CD14-positive monocyte (primary cell): ENCODE results near the gene PTGES2. TPM values are rescaled to one million over a fixed set of nuclear protein-coding genes. Genes with fewer than 3 reads are reported as not detected.

Experiments used
- DNase-seq, 3 donors: peaks; one replicate each; pipeline ENCODE4 v3.0.0-alpha.2; 2011 to 2022
- H2AFZ ChIP-seq: 2 replicates; pipeline ENCODE4 v1.6.0; 2012; ENCODE audit warnings: mild to moderate bottlenecking, low read depth, low read length, inconsistent platforms; ENCODE audit not compliant: insufficient read depth, poor library complexity, severe bottlenecking
- H3K27ac ChIP-seq, 2 donors: 1 replicate in 1 of 2; 2 replicates in 1 of 2; pipeline ENCODE4 v1.5.1; 2012 to 2013; ENCODE audit warnings: low read length in 2 of 2, control low read depth in 1 of 2, inconsistent platforms in 1 of 2, low read depth in 1 of 2, mild to moderate bottlenecking in 1 of 2
- H3K27me3 ChIP-seq, 2 donors: one replicate each; pipeline versions ENCODE4 v1.6.0 to v1.6.1; 2011 to 2013; ENCODE audit warnings: low read length in 2 of 2; ENCODE audit not compliant: control insufficient read depth in 2 of 2, insufficient read depth in 2 of 2
- H3K36me3 ChIP-seq, 2 donors: replicated peaks in 1 of 2; 1 replicate in 1 of 2; 2 replicates in 1 of 2; pipeline versions ENCODE4 v1.5.1 to v1.6.1; 2012 to 2013; ENCODE audit warnings: low read length in 2 of 2, control low read depth in 1 of 2, inconsistent platforms in 1 of 2, mild to moderate bottlenecking in 1 of 2; ENCODE audit not compliant: insufficient read depth in 2 of 2, control insufficient read depth in 1 of 2
- H3K4me1 ChIP-seq, 2 donors: 1 replicate in 1 of 2; 2 replicates in 1 of 2; pipeline versions ENCODE4 v1.5.1 to v1.6.1; 2012 to 2013; ENCODE audit warnings: low read length in 2 of 2, control low read depth in 1 of 2, inconsistent platforms in 1 of 2, mild to moderate bottlenecking in 1 of 2, moderate library complexity in 1 of 2; ENCODE audit not compliant: insufficient read depth in 2 of 2, control insufficient read depth in 1 of 2
- H3K4me2 ChIP-seq: replicated peaks from 2 replicates; pipeline ENCODE3; 2012; ENCODE audit warnings: low read length, moderate library complexity, mild to moderate bottlenecking; ENCODE audit not compliant: poor library complexity, severe bottlenecking; ENCODE audit errors: extremely low read depth
- H3K4me3 ChIP-seq, 3 experiments: fragments of 200-600 bp in 1 of 3; sonication (generic) in 1 of 3; replicated peaks in 1 of 3; 1 replicate in 2 of 3; 2 replicates in 1 of 3; pipeline ENCODE4 v1.5.1; 2011 to 2013; ENCODE audit warnings: low read length in 3 of 3, mild to moderate bottlenecking in 3 of 3, control low read depth in 2 of 3, low read depth in 2 of 3, inconsistent platforms in 1 of 3, moderate library complexity in 1 of 3
- H3K79me2 ChIP-seq: 2 replicates; pipeline ENCODE4 v1.6.0; 2012; ENCODE audit warnings: mild to moderate bottlenecking, control low read depth, inconsistent platforms, low read length, moderate library complexity; ENCODE audit not compliant: insufficient read depth
- H3K9ac ChIP-seq: 2 replicates; pipeline ENCODE4 v1.6.0; 2017; ENCODE audit warnings: low read length, mild to moderate bottlenecking; ENCODE audit not compliant: insufficient read depth, poor library complexity, severe bottlenecking
- H3K9me3 ChIP-seq, 2 donors: replicated peaks in 1 of 2; 1 replicate in 1 of 2; 2 replicates in 1 of 2; pipeline versions ENCODE4 v1.5.1 to v1.6.1; 2012 to 2013; ENCODE audit warnings: low read length in 2 of 2, control low read depth in 1 of 2; ENCODE audit not compliant: control insufficient read depth in 1 of 2, insufficient read depth in 1 of 2
- H4K20me1 ChIP-seq: 2 replicates; pipeline ENCODE4 v1.6.0; 2012; ENCODE audit warnings: mild to moderate bottlenecking, low read length, control low read depth, moderate library complexity; ENCODE audit not compliant: insufficient read depth
- H3K27ac Mint-ChIP-seq, 7 donors: one replicate each; pipeline ENCODE4 v1.8.0; 2020; ENCODE audit warnings: mild to moderate bottlenecking in 7 of 7, mixed read lengths in 7 of 7, moderate library complexity in 6 of 7, inconsistent platforms in 2 of 7
- H3K27me3 Mint-ChIP-seq, 3 donors: one replicate each; pipeline ENCODE4 v1.8.0; 2021 to 2022; ENCODE audit warnings: low read depth in 3 of 3, mild to moderate bottlenecking in 3 of 3, mixed read lengths in 3 of 3, moderate library complexity in 3 of 3, inconsistent platforms in 1 of 3
- H3K36me3 Mint-ChIP-seq, 2 donors: one replicate each; pipeline ENCODE4 v1.8.0; 2020; ENCODE audit warnings: mixed read lengths in 2 of 2, inconsistent platforms in 1 of 2, mild to moderate bottlenecking in 1 of 2
- H3K4me1 Mint-ChIP-seq: one replicate; pipeline ENCODE4 v1.8.0; 2020; ENCODE audit warnings: mild to moderate bottlenecking, mixed read lengths
- H3K4me3 Mint-ChIP-seq, 2 donors: one replicate each; pipeline ENCODE4 v1.8.0; 2020; ENCODE audit warnings: mild to moderate bottlenecking in 2 of 2, mixed read lengths in 2 of 2, moderate library complexity in 1 of 2
- H3K9me3 Mint-ChIP-seq, 7 donors: one replicate each; pipeline ENCODE4 v1.8.0; 2020 to 2022; ENCODE audit warnings: mixed read lengths in 7 of 7, mild to moderate bottlenecking in 6 of 7, moderate library complexity in 6 of 7, inconsistent platforms in 2 of 7
- WGBS: methylation state at CpG from one replicate; pipeline ENCODE4 v1.1.5; 2013; ENCODE audit warnings: missing lambda C conversion rate; ENCODE audit not compliant: insufficient coverage; 5-methylcytosine and 5-hydroxymethylcytosine counted together
- intact Hi-C, 2 donors: fragments of 100-400 bp; cut with micrococcal nuclease; formaldehyde crosslinking; loops; one replicate each; pipeline versions ENCODE4 v1.15.0 to v1.15.1; 2023
- polyA plus RNA-seq, 3 donors: library from polyadenylated mRNA; depleted of rRNA in 1 of 3; unstranded in 2 of 3; stranded (reverse) in 1 of 3; fragments of 300-500 nt in 2 of 3; fragments of >200 nt in 1 of 3; fragmentation: Illumina TruSeq in 2 of 3; gene quantifications; 1 replicate in 2 of 3; 2 replicates in 1 of 3; pipeline ENCODE4 v1.2.3, GENCODE V29; 2012 to 2021
- TF ChIP-seq, protein P1 (sequence below): fragments of 200-600 bp; IDR thresholded peaks from one replicate; pipeline ENCODE4 v1.8.0; 2022; ENCODE audit warnings: antibody characterized with exemption, mild to moderate bottlenecking

Gene PTGES2
- polyA plus RNA-seq, 3 donors: 42.0 to 71.5 (median 49.4) TPM

DNA sequence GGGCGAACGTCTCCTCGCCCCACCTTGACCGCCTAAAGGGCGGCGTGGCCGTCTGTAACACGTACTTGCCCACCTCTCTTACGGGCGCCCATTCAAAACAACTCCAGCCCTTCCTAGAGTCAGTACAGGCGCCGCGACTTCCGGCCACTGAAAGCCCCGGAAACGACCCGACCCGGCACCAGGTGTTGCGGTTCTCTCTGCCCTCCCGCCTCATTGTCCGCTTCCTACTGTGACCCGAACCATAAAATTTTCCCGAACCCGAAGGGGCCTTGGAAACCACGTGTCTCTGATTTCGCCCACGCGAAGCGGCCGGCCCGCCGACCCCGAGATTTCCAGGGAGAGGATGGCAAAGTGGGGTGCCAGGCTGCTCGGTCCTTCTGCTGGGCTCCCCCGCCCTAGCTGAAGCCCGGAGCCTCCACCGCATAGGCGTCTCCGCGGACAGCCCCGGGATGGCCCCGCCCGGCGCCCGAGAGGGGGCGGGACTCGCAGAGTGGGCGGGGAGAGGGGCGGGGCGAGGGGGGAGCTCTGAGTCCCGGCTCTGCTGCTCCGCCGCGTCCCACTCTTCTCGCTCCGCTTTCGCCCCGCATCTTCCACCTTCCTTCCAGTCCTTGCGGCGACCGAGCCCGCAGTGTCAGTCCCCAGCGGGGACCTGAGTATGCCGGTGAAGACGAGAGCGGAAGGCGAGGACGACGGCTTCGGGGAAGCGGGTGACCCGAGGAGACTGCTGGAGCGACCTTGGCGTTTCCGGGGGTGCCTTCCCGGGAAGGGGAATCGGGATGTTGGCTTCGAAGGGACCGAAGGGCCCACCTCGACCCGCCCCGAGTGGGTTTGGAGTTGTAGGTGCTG is 684 bp upstream of the PTGES2 start:
- H3K27ac ChIP-seq: peak overlapping the region; percentile 88 to 93
- H3K79me2 ChIP-seq: peaks cover 5% of the 10 kb centered on the region
- Mint-ChIP-seq H3K27ac (peak overlapping the region; percentile 90 to 99 (median 98)), H3K9me3 (peaks cover 0 to 5% (median 0%) of the 10 kb centered on the region in 7 donors), H3K27me3 (peaks cover 0 to 8% (median 4%) of the 10 kb centered on the region in 3 donors), H3K4me1 (peaks cover 34% of the 10 kb centered on the region), H3K36me3 (peaks cover 8 to 24% of the 10 kb centered on the region in 2 donors), H3K4me3 (peak overlapping the region; percentile 98 to 99)
- DNase-seq: peak; percentile 66 to 82 (median 73)
- no peaks in the 10 kb centered on the region for H3K9me3 ChIP-seq
- peak overlapping the region; percentile 88 for H3K9ac ChIP-seq
- WGBS: under 1% methylated on average over 68 of the region's 82 CpGs
- H3K4me3 ChIP-seq: peak overlapping the region; percentile 71 to 97 (median 94)
- H4K20me1 ChIP-seq: peaks cover 24% of the 10 kb centered on the region
- peak overlapping the region; percentile 98 for H3K4me2 ChIP-seq
- H3K36me3 ChIP-seq: peaks cover 7 to 16% of the 10 kb centered on the region in 2 donors
- H3K27me3 ChIP-seq: peaks cover 0 to 3% of the 10 kb centered on the region in 2 donors
- H2AFZ ChIP-seq: peak overlapping the region; percentile 95
- intact Hi-C loops: no loop called here
- TF ChIP-seq, protein P1, sequence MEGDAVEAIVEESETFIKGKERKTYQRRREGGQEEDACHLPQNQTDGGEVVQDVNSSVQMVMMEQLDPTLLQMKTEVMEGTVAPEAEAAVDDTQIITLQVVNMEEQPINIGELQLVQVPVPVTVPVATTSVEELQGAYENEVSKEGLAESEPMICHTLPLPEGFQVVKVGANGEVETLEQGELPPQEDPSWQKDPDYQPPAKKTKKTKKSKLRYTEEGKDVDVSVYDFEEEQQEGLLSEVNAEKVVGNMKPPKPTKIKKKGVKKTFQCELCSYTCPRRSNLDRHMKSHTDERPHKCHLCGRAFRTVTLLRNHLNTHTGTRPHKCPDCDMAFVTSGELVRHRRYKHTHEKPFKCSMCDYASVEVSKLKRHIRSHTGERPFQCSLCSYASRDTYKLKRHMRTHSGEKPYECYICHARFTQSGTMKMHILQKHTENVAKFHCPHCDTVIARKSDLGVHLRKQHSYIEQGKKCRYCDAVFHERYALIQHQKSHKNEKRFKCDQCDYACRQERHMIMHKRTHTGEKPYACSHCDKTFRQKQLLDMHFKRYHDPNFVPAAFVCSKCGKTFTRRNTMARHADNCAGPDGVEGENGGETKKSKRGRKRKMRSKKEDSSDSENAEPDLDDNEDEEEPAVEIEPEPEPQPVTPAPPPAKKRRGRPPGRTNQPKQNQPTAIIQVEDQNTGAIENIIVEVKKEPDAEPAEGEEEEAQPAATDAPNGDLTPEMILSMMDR: no peak
- peaks cover 33 to 45% of the 10 kb centered on the region in 2 donors for H3K4me1 ChIP-seq

DNA sequence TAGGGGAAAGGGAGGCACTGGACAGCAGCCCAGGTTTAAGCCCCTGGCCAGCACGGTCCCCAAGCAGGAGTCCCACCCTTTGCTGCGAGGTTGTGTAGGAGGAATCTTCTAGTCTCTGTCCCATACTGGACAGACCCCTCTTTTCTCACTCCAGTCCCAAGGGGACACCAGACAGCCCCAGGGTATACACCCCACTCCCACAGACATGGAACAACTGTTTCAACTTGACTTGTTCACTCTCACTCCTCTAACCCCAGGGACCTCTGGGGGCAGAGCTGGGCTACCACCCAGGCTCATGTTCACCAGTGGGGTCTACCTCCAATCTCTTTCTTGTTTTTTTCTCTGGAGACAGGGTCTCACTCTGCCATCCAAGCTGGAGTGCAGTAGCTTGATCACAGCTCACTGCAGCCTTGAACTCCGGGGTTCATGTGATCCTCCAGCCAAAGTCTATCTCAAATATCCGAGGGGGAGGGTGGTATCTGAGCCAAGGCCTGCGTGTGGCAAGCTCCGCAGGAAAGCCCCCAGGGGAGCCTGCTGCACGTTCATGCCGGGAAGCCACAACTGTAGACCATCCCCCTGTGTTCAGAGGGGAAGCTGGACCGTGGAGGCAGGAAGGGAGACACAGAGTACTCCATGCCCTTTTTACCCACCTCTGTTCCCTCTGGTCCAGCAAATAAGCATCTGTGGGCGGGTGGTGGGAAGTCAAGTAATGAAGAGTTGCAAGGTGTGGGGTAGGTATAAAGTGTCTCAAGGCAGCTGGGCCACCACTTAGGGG is 1.8 kb downstream of the PTGES2 start:
- H3K4me3 ChIP-seq: peak overlapping the region in 1 of 3 experiments; percentile 94
- peak overlapping the region; percentile 34 for H3K4me2 ChIP-seq

More for the DNA sequence above, 1.8 kb downstream of the PTGES2 start:
- Histone ChIP-seq H3K79me2 (peaks cover 5% of the 10 kb centered on the region), H4K20me1 (peaks cover 24% of the 10 kb centered on the region), H3K36me3 (peaks cover 28 to 41% of the 10 kb centered on the region in 2 donors), H3K9me3 (no peaks in the 10 kb centered on the region), H3K4me1 (peaks cover 33 to 45% of the 10 kb centered on the region in 2 donors), H2AFZ (no peak overlapping the region), H3K9ac (no peak overlapping the region), H3K27me3 (no peaks in the 10 kb centered on the region), H3K27ac (peak overlapping the region; percentile 3 to 53)
- H3K36me3 Mint-ChIP-seq: peaks cover 29 to 47% of the 10 kb centered on the region in 2 donors
- intact Hi-C loops: no loop called here
- TF ChIP-seq, protein P1: no peak
- H3K4me1 Mint-ChIP-seq: peaks cover 34% of the 10 kb centered on the region
- no peak for DNase-seq
- H3K27ac Mint-ChIP-seq: peak overlapping the region in 6 of 7 donors; percentile 6 to 91 (median 66)
- H3K27me3 Mint-ChIP-seq: peaks cover 0 to 4% (median 0%) of the 10 kb centered on the region in 3 donors
- peak overlapping the region; percentile 69 to 79 for H3K4me3 Mint-ChIP-seq
- H3K9me3 Mint-ChIP-seq: peaks cover 0 to 5% (median 0%) of the 10 kb centered on the region in 7 donors
- 60% methylated on average over 1 of the region's 10 CpGs for WGBS
